ENCODE data around the gene ARPP21.
A peak's percentile ranks its signal among the peaks of the same experiment; 100 is the strongest.

The ARPP21 gene

GRCh38 chr3:35677797-35678196 is 38.5 kb downstream of the ARPP21 start:
- DNase-seq = no peak

GRCh38 chr3:35678643-35679161 is 39.4 kb downstream of the ARPP21 start:
- DNase-seq = no peak

DNA sequence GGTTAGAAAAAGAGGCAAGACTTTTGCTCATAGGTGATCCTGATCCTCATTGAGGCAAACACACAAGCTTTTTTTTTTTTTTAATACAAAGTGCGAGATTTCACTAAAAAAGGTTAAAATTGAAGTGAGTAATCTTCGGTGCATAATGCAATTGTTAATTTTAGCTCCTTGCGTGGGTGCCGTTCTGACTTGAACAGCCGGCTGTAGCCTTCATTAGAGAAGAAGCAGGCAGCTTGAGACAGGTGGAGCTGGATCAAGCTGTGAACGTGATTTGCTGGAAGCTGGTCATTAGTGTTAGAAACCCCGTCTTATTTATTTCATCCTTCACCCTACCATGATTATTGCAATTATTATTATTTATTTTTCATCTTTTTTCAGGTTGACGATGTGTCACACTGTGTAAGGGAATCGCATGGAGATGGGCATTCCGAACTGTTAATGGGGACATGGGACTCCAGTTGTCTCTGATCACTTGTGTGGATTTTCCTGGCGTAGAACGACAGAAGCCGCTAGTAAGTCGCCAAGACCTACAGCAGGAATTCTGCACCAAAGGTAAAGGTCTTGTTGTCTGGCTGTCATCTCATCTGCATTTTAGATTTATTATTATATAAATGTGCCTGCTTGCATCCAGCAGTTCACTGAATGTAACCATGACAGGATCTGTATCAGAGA is 40.2 kb downstream of the ARPP21 start:
- DNase-seq = no peak

DNA sequence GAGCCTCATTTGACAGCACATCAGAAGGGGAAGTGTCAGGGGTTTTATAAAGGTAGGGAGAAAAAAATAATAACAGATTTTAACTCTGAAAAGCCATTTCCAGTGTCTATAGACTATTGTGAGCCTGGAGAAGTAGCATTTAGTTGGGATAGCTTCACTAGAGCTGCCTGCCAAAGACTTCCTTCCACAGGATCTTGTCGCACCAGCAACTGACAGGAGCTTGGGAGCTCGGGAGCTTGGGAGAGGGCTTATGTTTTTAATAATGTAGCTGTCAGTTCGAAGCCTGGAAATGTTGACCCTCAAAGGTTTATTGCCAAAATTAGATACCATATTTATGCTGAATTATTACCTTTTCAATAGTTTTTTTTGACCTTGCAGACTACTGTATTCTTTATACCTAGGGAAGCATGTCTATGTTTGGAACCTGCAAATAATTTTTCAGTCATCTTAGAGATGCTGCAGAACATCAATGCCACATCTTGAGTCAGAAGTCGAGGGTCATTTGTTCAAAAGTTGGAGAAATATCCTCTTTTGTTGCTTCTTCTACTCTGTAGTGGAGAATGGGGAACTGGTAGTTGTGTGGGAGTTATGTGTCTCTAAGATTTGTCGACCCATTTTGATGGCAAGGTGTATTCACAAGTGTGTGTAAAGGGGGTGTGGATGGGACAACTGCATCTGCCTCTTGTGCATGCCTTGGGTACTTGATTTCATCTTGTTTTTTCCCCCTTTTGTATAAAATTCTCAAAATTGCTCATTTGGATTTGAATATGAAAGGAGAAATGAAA is 41.7 kb downstream of the ARPP21 start:
- DNase-seq = no peak

DNA sequence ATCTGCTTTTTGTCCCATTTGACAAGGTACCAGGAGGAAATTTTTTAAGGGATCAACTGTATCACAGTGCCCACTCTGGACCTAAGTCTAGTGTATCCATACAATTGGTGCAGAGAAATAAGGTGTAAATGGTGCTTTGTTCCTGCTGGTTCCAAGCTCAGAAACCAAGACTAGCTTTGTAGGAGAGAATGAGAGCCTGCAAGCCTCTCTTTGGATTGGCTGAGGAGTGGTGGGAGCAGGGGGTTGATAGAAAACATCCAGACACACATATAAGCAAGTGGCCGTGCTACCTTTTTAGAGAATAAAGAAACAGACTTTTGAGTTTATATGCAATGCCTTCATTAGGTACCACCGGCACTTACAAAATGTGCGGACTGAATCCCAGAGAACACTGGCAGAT is 45.8 kb downstream of the ARPP21 start:
- no peak for DNase-seq

DNA sequence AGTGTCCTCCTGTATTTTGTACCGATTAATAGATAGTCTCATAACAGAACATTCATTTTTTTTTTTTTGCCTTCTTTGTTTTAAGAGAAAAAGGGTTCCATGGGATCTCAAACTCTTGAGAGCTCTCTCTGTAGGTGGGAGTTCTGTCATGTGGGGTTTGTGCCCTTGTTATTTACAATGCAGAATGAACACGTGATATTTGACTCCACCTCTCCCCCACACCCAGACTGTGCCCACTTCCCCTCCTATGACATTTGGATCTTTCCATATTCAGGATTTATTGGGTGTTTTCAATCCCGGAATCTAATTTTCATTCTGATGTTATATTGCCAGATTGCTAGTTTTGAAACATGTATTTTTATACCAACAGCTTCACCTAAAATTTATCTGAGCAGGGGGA is 49.5 kb downstream of the ARPP21 start:
- DNase-seq = no peak

DNA sequence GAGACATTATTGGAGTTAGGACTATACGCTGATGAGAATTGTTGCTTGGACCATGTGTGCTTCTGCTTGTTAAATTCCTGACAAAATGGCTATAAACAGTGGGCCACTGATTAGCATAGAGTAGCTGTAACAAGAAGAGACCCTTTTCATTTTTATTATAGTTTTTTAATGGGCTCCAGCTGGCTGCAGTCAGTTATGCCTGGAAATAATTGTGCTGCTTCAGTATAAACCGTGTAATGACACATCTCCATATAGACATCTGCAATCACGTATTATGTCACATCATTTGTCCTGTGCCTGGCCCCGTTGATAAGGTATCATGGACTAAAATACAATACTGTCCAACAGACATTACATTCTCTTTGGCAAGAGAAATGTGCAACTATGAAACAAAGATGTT is 50.9 kb downstream of the ARPP21 start:
- DNase-seq = no peak

DNA sequence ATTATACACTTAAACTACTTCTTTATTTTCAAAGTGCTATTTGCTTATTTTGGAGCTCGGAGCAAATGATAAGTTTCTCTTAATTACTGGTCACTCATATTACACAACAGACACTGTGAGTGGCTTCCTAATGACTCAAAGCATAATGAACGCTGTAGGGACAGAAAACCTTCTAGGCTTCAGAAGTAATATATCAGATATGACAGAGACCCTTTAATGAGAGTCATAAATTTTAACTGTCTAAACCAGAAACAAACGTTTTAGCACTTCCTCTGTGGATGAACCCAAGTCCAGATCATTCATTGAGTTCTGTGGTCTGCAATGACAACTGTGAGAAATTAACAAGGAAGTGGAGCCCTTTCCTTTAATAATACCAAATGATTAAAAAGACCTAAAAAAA is 66.6 kb downstream of the ARPP21 start:
- DNase-seq = peak; percentile 11

- no peak for DNase-seq
Observed at GRCh38 chr3:35707904-35708303, 68.6 kb downstream of the ARPP21 start.

DNA sequence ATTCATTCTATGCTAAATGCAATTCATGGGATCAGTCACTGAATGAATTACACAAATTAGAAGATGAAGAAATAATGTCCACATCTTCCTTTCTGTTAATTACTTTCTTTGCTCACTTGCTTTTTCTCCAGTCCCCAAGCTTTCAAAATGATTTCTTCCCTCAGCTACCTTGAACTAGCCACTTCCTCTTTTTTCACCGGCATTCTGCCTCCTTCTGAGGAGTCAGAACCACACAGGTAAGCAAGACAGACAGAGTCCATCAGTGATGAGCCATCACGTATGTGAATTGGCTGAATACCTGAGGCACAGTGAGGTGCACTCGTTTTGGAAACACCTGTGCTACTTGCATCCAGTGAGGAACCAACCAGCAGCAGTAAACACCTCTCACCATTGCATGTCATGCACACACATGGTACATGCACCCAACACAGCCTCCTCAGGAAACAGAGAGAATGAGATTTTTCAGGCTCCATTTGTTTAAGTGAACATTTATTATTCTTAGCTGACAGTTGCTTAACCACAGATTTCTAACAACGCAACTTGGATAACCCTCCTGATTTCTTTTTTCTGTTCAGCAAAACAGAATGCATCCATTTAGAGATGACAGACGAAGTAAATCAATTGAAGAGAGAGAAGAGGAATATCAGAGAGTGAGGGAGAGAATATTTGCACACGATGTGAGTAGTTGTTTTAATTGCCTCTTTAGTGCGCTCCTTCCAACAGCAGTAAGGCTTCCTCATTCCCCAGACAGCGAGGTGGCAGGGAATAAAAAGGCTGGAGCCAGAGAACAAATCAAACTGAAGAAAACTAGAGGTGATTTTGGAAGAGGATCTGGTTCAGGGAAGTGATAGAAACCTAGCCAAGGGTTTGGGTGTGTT is 69.3 kb downstream of the ARPP21 start:
- DNase-seq = no peak

GRCh38 chr3:35709691-35710090 is 70.4 kb downstream of the ARPP21 start:
- DNase-seq = no peak

DNA sequence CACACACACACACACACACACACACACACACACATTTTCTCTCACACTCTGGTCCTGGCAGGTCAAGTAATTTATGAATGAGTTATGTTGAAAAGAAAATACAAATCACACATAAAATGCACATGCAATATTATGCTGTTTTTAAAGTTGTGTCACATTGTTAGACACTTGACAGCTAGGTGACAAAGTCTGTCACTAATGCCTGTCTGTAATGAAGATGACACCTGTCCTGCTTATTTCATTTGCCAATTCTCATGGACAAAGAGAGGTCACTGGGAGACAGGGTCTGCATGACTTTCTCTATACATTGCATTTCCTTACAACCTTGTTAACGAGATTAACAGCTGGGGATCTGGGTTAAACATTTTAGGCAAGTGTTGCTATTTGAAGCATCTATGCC is 71.2 kb downstream of the ARPP21 start:
- DNase-seq = no peak

DNA sequence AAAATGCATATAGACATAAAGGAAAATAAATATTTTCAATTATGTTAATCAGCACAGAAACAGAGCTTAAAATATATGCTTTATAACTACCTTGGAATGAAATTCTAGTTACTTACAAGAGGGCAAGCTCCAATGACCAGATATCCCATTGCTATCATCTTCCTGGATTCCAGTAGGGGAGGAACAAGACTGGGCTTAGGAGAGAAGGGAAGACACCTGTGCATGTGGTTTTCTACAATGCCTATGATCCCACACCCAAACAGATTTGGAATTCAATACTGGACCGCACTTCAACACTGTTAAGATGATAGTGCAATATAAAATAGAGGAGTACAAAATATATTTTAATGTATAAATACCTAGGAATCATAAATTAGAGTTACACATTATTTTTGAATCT is 79.6 kb downstream of the ARPP21 start:
- no peak for DNase-seq

GRCh38 chr3:35721628-35722027 is 82.3 kb downstream of the ARPP21 start:
- DNase-seq = no peak

- no peak for DNase-seq
Observed at GRCh38 chr3:35722902-35723301, 83.6 kb downstream of the ARPP21 start.

DNA sequence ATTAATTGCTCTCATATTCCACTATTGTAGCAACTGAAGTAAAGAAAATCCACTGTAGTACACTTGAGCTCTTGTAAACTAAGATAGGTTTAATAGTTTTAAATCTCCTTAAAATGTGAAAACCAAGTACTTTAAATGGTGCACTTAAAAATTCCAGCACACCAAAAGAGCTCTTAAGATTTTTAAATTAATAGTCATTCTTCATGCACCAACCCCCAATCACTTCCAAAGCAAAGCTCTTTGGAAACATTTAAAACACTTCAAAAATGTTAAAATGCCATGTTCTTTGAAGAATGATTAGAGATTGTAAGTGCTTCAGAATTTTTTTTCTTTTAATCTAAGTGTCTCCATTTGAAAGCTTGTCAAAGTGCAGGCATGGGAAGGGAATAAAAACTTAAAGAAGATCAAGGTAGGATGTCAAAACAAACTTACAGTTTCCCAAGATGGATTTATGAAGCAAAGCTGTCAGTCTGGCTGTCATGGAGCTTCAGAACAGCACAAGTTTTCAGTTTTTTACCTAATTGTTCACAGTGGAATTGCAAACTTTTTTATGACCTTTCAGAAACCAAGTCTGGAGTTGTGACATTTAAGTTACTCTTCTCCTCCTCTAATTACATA is 84.3 kb downstream of the ARPP21 start:
- DNase-seq = no peak

GRCh38 chr3:35724106-35724505 is 84.8 kb downstream of the ARPP21 start:
- DNase-seq = no peak

- no peak for DNase-seq
Observed at GRCh38 chr3:35727179-35727578, 87.9 kb downstream of the ARPP21 start.

DNA sequence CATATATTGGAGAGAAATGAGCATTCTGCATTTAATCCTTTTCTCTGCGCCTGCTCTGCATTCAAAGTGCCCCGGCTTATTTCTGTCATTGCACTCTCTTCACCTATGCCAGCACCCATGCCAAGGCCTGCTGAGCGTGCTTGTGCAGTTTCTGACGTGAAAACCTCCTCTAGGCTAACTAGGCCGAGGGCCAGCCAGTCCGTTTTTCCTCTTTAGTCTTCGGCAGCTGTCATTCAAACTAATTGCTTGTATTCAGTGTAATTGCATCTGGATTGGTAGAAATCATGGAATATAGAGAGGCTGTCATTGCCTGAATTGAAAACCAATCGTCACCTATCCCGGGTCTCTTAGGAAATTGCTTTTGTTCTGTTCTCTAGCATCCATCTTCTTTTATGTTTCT is 94.0 kb downstream of the ARPP21 start:
- DNase-seq = no peak

DNA sequence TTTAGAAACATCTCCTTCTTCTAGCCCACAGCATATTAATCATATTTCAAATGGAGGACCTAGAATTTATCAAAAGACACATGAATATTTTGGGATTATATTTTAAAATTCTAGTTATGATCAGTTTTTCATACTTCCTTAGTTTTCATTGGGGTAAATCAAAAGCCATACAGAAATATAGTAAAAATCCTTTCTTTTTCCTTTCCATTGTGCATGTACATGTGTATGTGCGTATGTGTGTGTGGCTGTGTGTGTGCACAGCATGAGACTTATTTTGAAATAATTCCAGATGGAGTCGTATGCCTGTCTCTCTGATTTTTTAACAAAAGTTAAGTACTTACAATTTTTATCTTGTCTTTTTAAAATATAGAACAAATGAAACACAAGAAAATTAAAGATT is 94.5 kb downstream of the ARPP21 start:
- no peak for DNase-seq

DNA sequence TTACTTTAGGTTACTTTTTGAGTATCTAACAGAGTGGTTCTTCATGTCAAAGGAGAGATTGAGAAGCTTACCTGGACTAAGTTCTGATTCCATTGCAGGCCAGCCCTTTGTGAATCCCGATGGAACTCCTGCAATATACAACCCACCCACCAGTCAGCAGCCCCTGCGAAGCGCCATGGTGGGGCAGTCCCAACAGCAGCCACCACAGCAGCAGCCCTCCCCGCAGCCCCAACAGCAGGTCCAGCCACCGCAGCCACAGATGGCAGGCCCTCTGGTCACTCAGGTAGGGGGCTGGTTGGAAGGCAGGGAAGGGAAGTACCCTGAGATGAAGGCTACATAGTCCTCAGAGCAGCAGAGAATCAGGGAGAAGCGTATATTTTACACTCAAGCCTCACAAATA is 97.8 kb downstream of the ARPP21 start:
- no peak for DNase-seq

DNA sequence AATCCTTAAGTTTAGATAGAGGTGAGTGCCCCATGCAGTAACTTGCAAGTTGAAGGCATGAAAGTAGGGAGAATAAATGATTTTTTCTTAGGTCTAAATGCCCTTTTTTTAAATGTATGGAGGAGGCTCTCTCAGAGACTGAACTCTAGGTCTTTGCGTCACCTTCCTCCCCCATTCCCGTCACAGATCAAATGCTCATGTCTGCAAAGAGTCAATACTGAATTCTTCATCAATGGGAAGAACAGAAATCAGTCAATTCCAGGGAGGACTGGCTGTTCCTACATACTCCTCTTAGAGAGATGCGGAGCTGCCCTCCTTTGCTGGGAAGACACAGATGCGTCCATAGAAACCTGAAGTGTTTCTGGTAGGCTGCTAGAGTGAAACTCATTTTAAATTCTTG is 98.2 kb downstream of the ARPP21 start:
- DNase-seq = no peak

All from NCI-H1417 treated with DMSO at 0.1 percent for 48 hours (cell line).